Measurements from ENCODE around the gene BLACAT1. TPM values are rescaled to one million over a fixed set of nuclear protein-coding genes. Genes with fewer than 3 reads are reported as not detected.

Gene BLACAT1
- total and polyA plus RNA-seq, 2 of the 13 experiments (the other 11 are each of a cell fraction or from before 2014, with no cell fraction given), result 1.2 to 2.8 TPM

GRCh38 chr1:205484985-205485967 lies 29.4 kb upstream of the BLACAT1 start (continued):
- TF ChIP-seq SOX13 (IDR thresholded peaks at IDR 0.05) (no peak), SOX13 (CRISPR knock-in tag; conservative IDR thresholded peaks at IDR 0.05 in 1 of 2, IDR thresholded peaks at IDR 0.05 in 1 of 2) (peak in 1 of 2 experiments; percentile 58; a peak in 1 of 4 replicates), ZNF546 (CRISPR knock-in tag; conservative IDR thresholded peaks at IDR 0.05) (no peak), MNT (IDR thresholded peaks at IDR 0.05) (no peak), ZNF720 (CRISPR knock-in tag; IDR thresholded peaks at IDR 0.05) (no peak), REST (IDR thresholded peaks at IDR 0.05; ENCODE audit: borderline replicate concordance in 1 of 2, low read depth in 1 of 2, low read length in 2 of 2) (no peak; a peak in 1 of 4 replicates), CC2D1A (CRISPR knock-in tag; IDR thresholded peaks at IDR 0.05) (no peak), ZHX2 (IDR thresholded peaks at IDR 0.05; ENCODE audit: low read depth) (no peak), ZHX2 (CRISPR knock-in tag; IDR thresholded peaks at IDR 0.05; ENCODE audit: borderline replicate concordance) (no peak), ZNF251 (CRISPR knock-in tag; IDR thresholded peaks at IDR 0.05) (no peak), HNRNPH1 (optimal IDR thresholded peaks at IDR 0.05; ENCODE audit: low read depth, low read length) (no peak), ZNF644 (CRISPR knock-in tag; IDR thresholded peaks at IDR 0.05; ENCODE audit: low read depth) (no peak), THAP9 (CRISPR knock-in tag; IDR thresholded peaks at IDR 0.05; ENCODE audit: borderline replicate concordance) (no peak)

Data from HepG2 (cell line).